Embryonic facial prominence (tissue), 1 donor: ENCODE results near the gene UCN.

Experiments used
- DNase-seq: peaks from one replicate; pipeline ENCODE4 v3.0.0-alpha.2; 2016; ENCODE audit errors: extremely low spot score

UCN gene

DNA sequence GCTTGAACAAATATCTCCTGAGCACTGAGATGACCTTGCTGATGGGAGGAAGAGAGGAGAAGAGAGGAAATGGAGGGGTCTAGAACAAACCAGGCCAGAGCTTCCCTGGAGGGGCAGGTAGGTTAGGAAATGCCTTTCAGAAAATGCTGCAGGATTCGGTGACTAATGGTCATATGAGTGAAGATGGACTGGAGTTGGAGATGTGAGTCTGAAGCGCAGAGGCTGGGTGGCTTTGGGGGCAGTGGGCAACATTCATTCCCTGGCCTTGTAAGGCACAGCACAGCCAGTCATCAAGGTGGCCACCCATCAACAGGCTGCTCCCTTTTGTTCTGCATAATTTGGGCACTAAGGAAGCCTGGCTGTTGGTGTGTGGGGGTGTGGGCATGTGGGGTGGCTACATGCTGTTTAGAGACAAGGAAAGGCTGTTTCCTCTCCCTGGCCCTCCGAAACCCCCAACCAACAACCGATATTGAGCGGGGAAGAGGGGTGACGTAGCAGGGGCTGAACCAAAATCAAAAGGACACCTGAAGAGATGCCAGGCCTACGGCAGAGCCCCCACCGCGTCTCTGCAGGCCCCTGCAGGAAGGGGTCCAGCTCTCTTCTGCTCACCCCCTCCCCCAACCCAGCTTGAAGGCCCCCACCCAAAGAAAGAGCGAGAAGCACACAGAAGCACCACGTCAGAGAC, 46.9 kb downstream of the UCN start:
- no peak for DNase-seq

DNA sequence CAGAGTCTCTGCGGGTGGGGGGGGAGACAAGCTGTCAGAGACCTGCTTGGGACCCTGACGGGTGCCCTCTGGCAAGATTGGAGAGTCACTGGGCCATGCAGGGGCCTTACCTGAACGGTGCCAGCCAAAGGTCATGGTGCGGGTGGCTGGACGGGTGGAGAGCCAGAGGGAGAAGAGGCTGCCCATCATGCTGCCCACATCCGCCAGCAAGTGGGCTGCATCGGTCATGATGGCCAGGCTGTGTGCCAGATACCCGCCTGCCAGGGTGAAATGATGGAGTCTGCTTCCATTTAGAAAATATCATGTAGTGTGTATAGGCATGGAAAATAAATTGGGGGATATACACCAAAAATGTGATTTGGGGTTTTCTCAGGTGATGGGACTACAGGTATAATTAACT, 50.2 kb downstream of the UCN start:
- DNase-seq, result no peak
